Midbrain (tissue), 1 donor: ENCODE measurements around the gene CRAT.

ENCODE experiments used
- DNase-seq: peaks from one replicate; lab custom pipeline; 2025; lab: John Stamatoyannopoulos, UW

The CRAT gene

DNA sequence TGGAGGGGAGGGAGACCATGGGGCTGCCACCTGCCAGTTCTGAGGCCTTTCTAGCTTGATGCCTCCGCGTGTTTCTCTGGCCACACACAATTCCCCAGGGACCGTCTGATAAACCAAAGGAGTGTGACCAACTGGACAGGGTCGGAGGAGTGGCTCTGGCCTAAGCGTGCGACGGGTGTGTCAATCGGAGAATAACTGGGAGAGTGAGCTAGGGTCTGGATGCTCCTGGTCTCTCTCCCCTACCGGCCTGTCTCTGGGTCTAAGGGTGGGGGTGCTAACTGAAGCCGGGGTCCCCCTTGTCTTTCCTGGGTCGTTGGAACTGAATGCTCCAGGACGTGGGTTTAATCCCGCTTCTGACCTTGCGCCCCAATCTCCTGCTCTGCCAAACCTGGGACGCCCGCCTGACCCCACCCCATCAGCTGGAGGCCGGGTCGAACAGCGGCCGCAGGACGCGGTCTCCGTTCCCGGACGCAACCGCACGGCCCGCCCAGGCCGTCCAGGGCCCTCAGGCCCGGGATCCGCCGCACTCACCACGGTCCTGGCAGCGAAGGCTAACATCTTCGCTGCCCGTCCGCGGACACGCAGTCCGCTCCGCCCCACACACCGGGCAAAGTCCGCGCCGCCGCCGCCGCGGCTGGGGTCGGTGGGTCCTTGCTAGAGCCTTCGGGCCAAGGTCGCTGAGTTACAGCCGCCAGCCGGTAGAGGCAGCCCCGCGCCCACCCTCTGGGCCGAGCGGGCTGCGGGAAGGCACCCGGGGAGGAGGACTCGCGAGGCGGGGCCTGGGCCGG lies 447 bp downstream of the CRAT start:
- DNase-seq, result no peak

DNA sequence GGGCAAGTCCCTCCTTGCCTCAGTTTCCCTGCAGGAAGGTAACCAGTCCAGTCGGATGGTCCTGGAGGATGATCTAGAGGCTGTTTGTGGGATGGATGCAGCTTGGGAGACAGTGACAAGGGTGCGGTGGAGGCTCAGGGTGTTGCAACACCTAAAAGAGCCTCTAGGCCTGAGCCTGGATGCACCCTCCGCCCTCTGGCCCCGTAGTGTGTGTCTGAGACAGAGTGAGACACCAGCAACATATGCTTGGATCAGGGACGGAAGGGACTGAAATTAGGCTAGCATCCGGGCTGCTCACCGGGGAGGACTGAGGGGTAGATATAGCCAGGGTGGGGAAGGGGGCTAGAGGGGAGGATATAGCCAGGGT lies 1.1 kb downstream of the CRAT start:
- DNase-seq, result no peak

DNA sequence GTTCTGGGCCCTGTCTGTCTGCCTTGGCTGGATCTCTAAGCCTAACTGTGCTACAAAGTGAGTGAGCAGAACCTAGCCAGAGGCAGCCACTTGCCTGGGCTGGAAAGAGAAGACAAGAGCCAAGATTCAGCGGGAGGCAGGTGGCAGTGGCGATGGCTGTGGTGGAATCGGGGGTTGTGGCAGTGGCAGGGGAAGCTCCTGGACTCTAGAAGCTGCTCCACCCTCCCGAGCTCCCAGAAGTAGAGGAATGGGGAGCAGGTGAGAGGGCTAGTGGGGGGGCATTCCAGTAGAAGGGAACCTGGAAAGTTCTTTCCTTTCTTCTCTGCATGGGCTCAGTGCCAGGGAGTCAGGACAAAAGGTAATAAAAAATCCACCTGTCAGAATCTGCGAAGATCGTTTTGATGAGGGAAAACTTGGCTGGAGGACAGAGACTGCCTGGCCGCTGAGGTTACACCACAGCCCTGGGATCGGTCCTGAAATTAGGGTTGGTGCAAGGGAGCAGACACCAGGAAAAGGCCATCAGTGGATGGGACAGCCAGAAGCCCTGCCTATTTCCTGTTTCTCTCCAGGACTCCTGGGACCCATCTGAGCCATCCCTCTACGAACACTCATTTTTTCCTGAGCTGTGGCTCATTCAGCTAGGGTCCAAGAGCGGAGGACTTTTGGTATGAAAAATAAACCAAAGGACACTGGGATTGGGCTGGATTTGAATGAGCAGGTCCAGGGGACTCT lies 1.6 kb downstream of the CRAT start:
- no peak for DNase-seq

DNA sequence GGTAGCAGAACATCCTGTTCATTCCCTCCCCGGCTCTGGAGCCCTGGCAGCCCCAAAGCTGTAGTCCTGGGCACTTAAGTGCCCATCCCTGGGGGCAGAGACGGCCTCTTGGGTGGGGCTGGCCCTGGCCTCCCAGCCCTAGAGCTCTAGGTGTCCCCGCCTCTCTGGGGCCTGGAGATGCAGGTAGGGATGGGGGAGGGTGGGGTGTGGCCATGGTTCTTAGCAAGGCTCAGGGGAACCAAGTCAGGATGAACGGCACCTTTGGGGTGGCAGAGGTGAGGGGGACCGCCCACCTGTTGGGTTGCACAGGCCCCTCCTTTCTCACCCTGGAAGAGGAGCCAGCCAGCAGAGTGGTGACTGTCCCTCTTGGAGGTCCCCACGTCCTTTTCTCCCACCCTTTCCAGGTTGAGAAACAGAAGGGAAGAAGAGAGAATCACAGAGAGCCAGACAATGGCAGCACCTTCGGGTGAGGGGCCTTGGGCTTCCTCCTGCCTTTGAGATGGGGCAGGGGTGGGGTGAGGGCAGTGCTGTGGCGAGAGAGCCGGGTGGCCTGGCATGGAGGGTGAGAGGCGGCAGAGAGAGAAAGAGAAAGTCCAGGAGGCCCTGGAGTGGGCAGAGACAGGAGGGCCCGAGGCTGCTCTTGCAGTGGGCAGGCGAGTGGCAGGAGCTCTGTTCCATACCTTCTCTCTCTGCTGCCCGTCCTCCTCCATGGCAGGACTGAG lies 2.3 kb downstream of the CRAT start:
- no peak for DNase-seq

DNA sequence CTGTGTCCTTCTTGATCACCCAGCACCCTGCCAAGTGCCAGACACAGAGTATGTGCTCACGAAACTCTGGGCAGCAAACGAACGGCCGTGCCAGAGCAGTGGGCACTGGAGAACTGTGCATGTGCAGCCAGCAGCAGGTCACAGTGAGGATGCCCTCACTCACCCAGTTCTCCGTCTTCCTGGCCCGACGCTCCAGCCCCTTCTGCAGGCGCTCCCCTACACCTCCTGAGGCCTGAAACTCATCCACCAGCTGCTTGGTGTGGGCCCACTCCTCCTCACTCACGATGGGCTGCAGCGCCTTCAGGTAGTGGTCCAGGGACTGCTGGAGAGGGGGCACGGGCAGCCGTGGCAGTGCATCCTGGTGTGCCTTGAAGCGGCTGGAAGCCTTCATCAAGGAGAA lies 2.9 kb downstream of the CRAT start:
- DNase-seq, result no peak

DNA sequence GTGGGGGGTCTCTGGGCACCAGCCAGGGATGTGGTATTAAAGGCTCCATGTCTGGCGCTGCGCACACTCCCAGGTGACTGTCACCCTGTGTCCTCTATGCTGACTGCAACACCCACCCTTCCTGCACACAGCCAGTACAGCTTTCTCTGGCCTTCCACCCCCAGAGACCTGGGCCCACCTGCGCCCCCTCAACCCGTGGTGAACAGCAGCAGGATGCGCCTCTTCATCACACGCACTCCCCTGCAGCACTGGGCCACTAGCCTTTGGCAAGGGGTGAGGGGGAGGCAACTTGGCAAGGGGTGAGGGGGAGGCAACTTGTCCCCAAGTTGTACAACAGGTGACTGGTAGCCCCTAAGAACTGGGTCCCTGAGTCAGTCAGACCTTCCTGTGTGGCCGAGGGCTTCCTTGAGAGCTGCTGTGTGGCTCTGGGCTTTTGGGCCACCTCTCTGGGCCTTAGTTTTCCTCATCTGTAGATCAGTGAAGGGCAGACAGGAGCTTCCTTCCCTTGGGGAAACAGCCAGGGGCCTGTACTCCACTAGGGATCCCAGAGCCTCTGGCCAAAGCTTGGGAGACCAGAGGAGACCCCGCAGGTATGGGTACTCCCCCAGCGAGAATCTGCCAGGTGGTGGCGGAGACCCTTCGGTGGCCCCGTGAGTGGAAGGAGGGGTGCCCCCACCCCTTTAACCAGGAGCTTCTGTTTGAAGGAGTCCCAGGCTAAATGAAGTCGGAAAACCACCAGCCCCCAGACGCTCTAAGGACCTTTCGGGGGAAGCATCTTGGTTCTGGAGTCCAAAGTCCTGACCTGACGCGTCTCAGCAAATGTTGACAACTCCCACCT lies 4.5 kb downstream of the CRAT start:
- DNase-seq, result no peak

DNA sequence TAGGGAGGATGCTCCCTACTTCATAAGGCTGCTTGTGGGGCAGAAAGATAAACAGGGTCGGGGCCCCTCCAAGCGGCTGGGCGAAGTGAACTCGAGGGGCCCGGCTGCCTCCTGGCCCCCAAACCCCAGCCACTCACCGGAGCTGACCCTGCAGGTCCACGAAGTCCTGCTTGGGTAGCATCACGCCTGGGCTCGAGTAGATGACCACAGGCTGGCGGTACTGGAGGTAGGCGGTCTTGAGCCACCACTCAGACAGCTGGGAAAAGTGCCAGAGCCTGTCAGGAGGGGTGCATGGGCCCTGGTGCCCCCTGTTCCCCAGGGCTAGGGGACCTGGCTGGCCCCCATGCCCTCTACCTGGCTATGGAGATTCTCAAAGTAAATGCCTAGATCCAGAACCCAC lies 6.5 kb downstream of the CRAT start:
- no peak for DNase-seq

DNA sequence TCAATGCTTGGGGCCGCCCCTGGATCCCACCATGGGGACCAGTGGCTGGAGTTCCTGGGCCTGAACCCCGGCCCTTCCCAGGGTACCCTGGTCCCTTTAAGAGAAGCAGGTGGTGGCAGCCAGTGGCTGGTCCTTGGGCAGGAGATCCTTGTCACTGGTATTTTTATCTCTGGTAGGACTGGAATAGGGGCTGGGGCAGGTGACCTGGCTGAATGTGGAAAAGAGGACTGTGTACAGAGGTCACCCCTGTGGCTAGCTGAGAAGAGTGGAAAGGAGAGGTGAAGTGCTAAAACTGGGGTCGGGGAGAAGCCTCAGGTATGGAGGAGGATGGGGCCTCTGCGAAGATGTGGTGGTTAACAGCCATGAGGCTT lies 7.0 kb downstream of the CRAT start:
- no peak for DNase-seq

DNA sequence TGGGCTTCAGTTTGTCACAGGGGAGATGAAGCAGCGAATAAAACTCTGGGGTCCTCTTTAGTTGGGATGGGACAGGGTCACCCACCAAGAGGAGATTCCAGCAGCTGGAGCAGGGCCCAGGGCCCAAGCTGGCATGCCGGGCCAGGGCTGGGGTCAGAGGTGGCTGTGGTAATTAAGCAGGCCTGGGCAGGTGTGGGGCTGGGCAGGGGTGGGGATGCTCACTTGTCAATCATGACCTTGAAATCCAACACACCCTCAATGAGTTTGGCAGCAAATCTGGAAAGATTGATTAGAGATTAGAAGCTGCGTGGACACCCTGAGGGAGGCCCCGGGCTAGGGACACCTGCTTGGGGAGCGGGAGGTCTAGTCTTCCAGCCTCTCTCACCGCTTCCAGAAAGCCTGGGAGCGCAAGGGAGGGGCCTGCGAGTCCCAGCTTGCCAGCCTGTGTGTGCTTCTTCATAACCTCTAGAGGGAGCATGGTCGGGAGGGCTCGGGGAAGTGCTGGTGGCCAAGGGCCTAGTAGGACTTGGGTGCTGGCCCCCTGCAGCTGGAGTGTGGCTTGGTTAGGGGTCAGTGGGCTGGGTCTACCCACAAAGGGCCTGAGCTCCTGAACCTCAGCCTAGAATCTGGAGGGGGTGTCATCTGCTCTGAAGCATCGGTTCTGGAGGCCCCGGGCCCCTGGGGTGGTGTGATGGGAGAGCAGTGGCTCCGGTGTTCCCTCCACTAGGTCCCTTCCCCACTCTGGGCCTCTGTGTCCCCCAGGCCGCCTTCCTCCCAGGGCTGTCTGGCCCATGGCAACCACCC lies 7.6 kb downstream of the CRAT start:
- DNase-seq, result peak; percentile 20

DNA sequence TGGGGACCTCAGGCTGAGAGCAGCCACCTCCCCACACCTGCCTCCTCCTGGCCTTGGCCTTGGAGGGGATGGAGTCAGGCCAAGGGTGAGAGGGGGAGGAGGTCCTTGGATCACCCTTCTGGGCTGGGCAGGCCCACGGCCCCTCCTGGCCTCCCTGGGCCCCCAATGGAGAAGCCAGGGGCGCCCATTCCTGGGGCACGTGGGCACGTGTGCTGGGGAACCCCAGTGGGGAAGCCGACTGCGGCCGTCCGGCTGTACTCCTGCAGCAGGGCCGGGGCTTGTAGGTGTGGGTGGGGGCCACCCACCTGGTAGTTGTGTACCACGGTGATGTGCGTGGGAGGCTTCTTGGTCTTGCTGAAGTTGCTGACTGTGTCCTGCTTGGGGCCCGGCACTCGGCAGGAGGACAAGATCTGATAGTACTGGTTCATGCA lies 8.5 kb downstream of the CRAT start:
- DNase-seq, result no peak

DNA sequence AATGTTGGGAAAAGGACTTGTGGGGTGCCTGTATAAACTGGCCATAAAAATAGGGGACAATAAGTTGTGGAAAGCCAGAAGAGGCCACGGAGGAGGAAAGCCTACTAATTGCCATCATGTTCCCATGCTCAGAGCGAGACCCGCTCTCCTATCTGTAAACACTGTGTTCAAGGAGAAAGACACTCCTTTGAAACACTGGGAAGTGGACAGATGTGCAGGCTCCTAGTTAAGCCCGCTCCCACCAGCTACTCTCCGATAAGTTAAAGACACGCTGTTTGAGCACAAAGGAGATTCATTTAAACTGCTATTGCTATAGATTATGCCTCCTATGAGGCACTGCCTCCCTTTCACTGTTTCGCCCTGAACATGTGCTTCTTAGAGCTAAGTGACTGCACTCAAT lies 9.3 kb downstream of the CRAT start:
- no peak for DNase-seq

DNA sequence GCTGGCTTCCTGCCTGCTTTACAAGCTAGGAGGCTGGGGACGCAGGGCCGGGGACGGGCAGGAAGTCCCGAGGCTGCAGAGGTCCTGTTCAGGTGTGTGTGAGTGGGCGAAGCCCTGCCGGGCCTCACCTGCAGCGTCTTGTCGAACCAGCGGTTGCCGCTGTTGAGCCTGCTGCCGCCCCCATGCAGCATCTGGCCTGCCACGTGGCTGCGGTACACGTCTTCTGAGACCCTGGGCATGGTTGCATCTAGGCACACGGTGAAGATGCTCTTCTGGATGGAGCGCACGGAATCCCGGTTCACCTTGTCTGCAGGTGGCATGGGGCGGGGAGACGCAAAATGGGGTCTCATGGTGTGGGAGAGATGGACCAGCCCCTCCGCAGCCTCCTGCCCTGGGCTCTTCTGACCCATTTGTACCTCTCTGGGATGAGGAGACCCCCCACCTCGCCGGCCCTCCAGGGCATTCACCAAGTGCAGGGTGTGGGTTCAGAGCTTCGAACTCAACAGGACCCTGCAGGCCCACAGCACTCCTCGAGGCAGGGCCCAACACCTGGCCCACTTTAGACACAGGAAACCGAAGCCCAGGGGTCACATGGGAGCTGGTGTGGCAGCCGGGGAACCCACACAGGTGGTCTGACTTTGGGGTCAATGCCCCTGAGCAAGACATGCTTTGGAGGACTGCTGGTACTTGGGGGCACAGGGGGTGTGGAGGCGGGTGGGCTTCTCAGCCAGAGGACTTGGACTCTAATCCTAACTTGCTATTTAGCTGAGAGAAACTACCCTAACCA lies 10.0 kb downstream of the CRAT start:
- DNase-seq, result no peak

DNA sequence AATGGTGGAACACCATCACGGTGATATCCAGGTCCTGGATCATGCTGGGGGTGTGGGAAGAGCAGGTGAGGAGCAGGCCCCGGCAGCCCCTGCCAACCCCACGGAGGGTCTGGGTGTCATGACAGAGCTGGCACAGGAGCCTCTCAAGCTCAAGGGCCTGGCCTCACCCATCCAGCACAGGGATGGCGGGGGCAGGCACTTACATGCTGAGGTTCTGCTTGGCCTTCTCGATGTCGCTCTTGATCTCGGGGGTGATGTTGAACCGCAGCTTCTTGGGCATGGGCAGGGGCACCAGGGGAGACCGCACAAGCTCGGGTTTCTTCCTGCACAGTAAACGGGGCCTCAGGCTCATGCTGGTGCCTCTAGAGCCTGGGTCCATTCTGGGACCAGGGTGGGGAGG lies 12.3 kb downstream of the CRAT start:
- no peak for DNase-seq

DNA sequence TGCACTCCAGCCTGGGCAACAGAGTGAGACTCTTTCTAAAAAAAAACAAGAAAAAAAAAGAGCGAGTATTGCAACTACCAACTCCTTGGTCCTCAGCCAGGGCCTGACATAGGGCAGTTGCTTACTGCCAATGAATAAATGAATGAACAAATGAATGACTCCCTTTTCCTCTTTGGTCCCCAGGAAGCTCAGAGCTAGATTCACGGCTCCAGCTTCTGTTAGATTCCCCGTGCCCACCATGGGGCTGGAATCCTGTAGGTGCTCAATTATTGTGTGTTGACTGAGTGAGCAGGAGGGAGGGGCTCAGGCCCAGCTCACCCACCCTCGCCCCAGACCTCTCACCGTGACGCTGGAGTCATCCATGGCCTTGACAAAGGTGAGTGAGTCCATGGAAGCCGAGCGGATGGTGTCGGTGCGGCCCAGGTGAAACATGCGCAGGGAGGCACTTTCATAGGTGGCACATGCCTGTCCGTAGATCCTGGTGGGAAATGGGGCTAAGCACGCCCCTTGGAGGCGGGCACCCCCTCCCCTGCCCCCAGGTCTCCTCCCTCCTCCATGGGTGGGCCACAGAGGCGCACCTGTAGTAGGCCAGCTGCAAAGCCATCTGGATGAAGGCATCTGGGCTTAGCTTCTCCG lies 12.8 kb downstream of the CRAT start:
- no peak for DNase-seq

DNA sequence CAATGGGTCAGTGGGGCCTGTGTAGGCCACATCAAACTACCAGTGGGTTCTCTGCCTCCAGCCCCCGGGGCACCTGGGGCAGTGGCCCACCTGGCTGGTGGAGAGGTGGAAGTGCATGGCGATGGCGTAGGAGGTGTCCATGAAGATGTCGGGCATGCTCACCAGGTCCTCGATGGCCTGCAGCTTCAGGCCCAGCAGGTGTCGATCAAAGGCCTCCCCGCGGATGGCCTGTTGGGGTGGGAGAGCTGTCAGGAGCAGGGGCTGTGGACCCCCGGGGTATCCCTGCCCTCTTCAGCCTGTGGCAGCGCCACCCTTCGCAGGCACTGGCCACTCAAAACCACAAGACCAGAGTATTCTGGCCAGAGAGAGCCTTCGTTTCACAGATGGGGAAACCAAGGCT lies 14.7 kb downstream of the CRAT start:
- DNase-seq, result no peak

DNA sequence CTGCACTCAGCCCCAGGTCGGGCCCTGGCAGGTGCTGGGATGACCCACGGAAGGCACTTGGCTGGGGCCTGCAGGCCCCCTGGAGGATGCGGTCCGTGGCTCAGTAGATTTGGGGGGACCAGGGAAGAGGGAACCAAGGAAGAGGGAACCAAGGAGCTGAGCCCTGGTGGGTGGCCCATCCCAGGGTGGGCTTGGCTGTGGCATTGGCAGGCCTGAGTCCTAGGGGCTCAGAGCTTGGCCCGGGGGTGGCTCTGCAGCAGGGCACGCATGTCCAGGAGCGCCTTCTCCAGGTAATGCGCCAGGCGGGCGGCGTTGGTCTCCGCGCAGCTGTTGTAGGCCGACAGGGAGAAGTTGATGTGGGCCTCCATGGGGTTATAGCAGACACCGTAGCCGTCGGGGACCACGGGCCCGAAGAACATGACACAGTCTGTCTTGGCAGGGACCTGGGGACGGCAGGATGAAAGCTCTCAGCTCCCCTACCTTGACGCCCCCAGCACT lies 15.4 kb downstream of the CRAT start:
- DNase-seq, result no peak

DNA sequence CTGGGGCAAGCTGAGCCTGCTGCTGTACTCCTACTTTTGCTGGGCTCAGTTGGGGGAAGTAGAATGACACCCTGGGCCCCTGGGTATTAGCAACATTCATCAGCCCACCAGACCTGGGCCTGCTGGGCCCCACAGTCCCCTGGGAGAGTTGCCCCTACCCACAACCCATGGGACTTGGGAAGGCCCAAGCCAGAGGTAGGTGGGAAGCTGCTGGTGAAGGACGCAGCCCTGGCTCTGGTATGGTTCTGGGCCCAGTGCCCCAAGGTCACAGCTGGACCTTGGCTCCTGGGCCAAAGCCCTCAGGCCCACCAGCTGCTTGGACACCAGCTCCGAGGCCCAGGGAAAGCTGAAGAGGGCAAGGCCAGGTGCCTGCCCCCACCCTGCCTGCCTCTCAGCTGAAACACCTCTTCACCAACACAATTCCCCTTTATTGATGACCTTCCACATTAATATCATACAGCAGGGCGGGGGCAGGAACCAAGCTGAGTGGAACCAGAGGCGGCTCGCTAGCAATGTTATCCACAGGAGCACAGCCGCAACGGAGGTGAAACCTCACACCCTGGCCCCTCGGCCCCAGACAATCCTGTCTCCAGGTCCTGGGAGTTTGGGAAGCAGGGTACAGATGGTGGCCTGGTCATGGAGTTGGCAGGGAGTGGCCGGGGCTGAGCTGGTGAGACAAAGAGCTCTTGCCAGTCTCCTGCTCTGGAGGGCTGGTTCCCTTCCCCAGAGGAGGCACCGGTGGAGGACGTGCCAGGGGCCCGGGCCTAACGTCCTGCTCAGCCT lies 16.0 kb downstream of the CRAT start:
- DNase-seq, result no peak

DNA sequence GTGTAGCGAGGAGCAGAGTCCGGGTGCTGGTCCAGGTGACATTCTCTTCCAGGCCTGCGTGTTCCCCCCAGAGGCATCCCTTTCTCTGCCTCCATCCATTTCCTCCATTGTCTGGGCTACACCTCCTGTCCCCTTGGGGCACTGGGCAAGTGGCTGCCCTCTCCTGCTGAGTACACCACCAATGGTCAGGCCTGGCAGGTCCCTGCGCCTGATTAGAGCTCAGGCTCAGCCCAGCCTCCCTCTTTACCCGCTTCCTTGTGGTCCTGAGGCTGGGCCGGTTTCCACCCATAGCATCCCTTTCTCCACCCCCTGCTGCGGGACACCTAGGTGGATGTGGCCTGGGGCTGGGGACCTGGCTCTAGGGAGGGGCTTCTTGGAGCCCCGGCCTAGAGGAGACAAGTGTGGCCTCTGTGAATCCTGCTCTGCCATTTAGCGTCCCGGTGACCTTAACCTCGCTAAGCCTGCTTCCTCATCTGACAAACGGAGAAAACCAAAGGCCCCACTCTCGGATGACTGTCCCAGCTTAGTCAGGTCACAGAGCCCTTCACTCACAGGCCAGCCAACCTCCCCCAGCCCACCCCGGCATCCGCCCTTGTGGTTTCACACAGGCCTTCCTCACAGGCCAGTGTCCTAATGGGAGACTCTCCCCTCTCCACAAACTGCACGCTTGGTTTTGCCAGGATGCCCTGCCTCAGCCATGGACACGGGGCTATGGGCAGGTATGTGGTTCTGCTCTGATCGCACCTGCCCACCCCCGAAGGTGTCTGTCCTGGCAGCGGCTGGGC lies 16.8 kb downstream of the CRAT start:
- no peak for DNase-seq
